Raji (cell line): Measurements from ENCODE around the gene ATP2B1.

Experiments
- POLR2A ChIP-seq: IDR thresholded peaks from 2 replicates; pipeline ENCODE4 v1.6.1; 2011; ENCODE audit warnings: low read depth, low read length, control low read depth; ENCODE audit not compliant: insufficient read depth

Gene ATP2B1

GRCh38 chr12:89708565-89709156 is at the start of gene ATP2B1:
Gene ATP2B1, minus strand, starts transcription at chr12:89708838. Its CDS starts 52,952 bp downstream, at chr12:89655886.
- TF ChIP-seq POLR2A = peak; percentile 87

GRCh38 chr12:89756585-89757398 is 48.2 kb upstream of the ATP2B1 start:
- no peak for TF ChIP-seq POLR2A

- no peak for TF ChIP-seq POLR2A
Observed at GRCh38 chr12:89756194-89756584, 47.6 kb upstream of the ATP2B1 start.

GRCh38 chr12:89753997-89754396 is 45.4 kb upstream of the ATP2B1 start:
- no peak for TF ChIP-seq POLR2A

GRCh38 chr12:89752341-89752740 is 43.7 kb upstream of the ATP2B1 start:
- no peak for TF ChIP-seq POLR2A

- no peak for TF ChIP-seq POLR2A
Observed at GRCh38 chr12:89750389-89751351, 42.0 kb upstream of the ATP2B1 start.

- TF ChIP-seq POLR2A = no peak
Observed at GRCh38 chr12:89748791-89749190, 40.2 kb upstream of the ATP2B1 start.

- TF ChIP-seq POLR2A = no peak
Observed at GRCh38 chr12:89745286-89745685, 36.6 kb upstream of the ATP2B1 start.

- TF ChIP-seq POLR2A = no peak
Observed at GRCh38 chr12:89742337-89743022, 33.8 kb upstream of the ATP2B1 start.

GRCh38 chr12:89740943-89741342 is 32.3 kb upstream of the ATP2B1 start:
- TF ChIP-seq POLR2A = no peak

GRCh38 chr12:89736995-89737394 is 28.4 kb upstream of the ATP2B1 start:
- TF ChIP-seq POLR2A = no peak

- TF ChIP-seq POLR2A = no peak
Observed at GRCh38 chr12:89733579-89734201, 25.1 kb upstream of the ATP2B1 start.

- TF ChIP-seq POLR2A = no peak
Observed at GRCh38 chr12:89732522-89732921, 23.9 kb upstream of the ATP2B1 start.

GRCh38 chr12:89731614-89732013 is 23.0 kb upstream of the ATP2B1 start:
- TF ChIP-seq POLR2A = no peak
